ENCODE results near the gene ARL14. TPM values are rescaled to one million over a fixed set of nuclear protein-coding genes. Genes with fewer than 3 reads are reported as not detected.
A peak's percentile ranks its signal among the peaks of the same experiment; 100 is the strongest.

ARL14 gene
- total and polyA plus RNA-seq, 12 donors: not detected

DNA sequence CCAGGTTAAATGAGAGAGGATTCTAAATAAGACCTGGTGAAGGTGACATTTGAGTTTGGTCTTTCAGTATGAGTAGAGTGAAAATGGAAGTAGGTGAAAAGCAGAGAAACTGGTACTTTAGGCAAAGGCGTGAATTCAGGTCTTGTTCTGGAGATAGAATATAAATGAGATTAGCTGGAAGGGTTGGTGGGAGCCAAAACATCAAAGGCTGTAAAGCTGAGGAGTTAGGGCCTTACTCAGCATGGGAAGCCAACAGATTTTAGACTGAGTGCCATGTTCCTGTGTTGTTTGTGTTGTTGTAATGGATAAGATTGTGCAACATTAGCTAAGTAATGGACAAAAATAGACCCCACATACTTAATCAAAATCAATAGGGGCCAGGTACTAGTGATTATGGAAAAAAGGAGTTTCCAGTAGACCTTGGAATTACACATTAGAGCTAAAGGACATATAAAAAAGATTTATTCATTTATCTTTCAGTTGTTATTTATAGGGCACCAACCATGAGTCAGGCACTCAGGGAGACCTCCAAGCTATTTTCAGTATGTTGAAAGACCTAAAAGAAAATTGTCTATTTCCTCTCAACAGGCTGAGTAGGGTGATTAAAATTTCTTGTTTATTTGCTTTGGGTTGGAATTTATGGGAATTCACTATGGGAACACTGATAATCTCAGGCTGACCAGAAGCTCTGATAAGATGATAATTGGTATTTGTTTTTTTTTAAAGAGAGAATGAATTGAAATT is 20.8 kb downstream of the ARL14 start:
- Histone ChIP-seq H3K27ac (peak overlapping the region in 6 of 10 donors; percentile 5 to 37 (median 19)), H3K36me3 (no peaks in the 10 kb centered on the region), H3K27me3 (no peaks in the 10 kb centered on the region), H3K4me3 (no peak overlapping the region), H3K9me3 (no peaks in the 10 kb centered on the region), H3K4me1 (peaks cover 0 to 17% (median 9%) of the 10 kb centered on the region in 9 donors)
- intact Hi-C loops (cut with DNase I): no loop called here
- ATAC-seq: peak in 5 of 8 donors; percentile 50 to 80 (median 68)
- TF ChIP-seq, protein P1, sequence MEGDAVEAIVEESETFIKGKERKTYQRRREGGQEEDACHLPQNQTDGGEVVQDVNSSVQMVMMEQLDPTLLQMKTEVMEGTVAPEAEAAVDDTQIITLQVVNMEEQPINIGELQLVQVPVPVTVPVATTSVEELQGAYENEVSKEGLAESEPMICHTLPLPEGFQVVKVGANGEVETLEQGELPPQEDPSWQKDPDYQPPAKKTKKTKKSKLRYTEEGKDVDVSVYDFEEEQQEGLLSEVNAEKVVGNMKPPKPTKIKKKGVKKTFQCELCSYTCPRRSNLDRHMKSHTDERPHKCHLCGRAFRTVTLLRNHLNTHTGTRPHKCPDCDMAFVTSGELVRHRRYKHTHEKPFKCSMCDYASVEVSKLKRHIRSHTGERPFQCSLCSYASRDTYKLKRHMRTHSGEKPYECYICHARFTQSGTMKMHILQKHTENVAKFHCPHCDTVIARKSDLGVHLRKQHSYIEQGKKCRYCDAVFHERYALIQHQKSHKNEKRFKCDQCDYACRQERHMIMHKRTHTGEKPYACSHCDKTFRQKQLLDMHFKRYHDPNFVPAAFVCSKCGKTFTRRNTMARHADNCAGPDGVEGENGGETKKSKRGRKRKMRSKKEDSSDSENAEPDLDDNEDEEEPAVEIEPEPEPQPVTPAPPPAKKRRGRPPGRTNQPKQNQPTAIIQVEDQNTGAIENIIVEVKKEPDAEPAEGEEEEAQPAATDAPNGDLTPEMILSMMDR (IDR thresholded peaks at IDR 0.05): no peak
- 88 to 98% methylated on average over 1 of the region's 1 CpG for WGBS, 2 donors
- no peak for DNase-seq

DNA sequence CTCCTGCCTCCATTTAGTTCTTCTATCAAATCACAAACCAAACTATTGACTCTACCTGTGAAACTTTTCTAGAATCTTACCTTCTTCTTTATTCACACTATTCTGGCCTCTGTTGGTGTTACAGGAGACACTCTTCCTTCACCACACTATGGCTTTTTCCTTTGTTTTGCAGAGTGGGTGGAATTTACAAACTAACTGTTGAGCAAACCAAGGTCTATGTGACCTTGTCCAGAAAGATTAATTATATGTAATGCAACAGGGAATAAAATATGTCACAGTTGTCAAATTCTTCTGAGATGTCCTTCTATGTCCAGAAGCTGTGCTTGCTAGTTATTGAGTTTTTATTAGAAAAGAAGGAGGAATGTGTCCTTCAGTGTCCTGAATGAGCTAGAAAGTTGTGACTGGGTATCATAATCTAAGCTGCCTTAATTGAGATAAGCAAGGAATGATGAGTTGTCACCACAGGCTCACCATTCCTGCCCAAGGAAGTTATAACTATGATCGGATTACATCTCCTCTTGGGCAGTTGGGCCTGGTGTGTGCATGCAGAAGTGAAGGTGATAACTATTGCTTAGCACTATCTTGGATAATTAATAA is 21.7 kb downstream of the ARL14 start:
- 66 to 76% methylated on average over 1 of the region's 1 CpG for WGBS, 2 donors
- Histone ChIP-seq H3K9me3 (no peaks in the 10 kb centered on the region), H3K27ac (peak overlapping the region in 4 of 10 donors; percentile 5 to 37 (median 10)), H3K4me3 (no peak overlapping the region), H3K27me3 (no peaks in the 10 kb centered on the region), H3K36me3 (no peaks in the 10 kb centered on the region), H3K4me1 (peaks cover 0 to 17% (median 9%) of the 10 kb centered on the region in 9 donors)
- DNase-seq (no peak), ATAC-seq (no peak)
- TF ChIP-seq, protein P1 (IDR thresholded peaks at IDR 0.05): no peak
- intact Hi-C loops (cut with DNase I): no loop called here

DNA sequence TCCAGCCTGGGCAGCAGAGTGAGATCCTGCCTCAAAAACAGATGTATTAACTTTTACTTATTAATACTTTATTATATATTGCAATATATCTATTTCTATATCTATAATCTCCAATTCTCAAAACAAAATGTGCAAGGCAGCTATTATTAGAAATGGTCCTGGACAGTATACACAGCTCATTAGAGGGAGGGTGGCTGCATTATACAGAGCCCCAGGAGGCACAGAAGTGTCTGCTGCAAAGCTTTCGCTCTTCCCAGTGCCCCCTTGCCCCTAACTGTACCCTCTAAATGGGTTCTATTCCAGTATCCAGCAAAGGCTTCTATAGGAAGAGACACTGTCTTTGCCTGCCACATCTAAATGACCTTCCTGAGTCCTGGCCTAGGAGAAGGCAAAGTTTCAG is 24.5 kb downstream of the ARL14 start:
- peak in 2 of 8 donors; percentile 27 to 61 for ATAC-seq
- H3K4me3 ChIP-seq: no peak overlapping the region

DNA sequence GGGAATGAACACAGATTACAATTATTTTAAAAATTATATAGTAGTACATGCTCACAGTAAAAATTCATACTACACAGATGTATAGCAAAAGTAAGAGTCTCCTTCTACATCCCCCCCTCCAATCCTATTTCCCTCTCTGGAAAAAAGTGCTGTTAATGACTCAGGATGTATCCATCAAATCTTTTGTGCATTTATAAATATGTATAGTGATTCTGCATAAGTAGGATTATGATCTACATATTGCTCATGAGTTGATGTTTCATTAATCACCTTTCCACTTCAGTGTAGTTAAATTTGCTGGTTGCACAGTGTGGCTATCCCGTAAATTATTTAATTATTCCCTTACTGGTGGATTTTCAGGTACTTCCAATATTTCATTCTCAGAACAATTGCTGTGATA is 25.3 kb downstream of the ARL14 start:
- intact Hi-C loops (cut with DNase I): loop anchor here in 5 of 10 donors (5.0 to 10.0 kb wide), 2 partner anchors 55 to 723 kb away; partner anchors contain the start of gene PPM1L (in 1 of the 5)
- ATAC-seq (no peak), DNase-seq (no peak)
- no peak overlapping the region for H3K4me3 ChIP-seq
- no peaks in the 10 kb centered on the region for H3K9me3 ChIP-seq
- H3K27ac ChIP-seq: no peak overlapping the region
- H3K36me3 ChIP-seq: no peaks in the 10 kb centered on the region
- TF ChIP-seq, protein P1 (IDR thresholded peaks at IDR 0.05): no peak
- peaks cover 0 to 8% (median 0%) of the 10 kb centered on the region in 7 donors for H3K27me3 ChIP-seq
- 100% methylated on average over 1 of the region's 1 CpG for WGBS, 2 donors
- H3K4me1 ChIP-seq: peaks cover 0 to 17% (median 9%) of the 10 kb centered on the region in 9 donors

More for the DNA sequence above, 24.5 kb downstream of the ARL14 start:
- intact Hi-C loops (cut with DNase I): loop anchor here in 5 of 10 donors (5.0 to 10.0 kb wide), 2 partner anchors 56 to 723 kb away; partner anchors contain the start of gene PPM1L (in 1 of the 5)
- 81 to 90% methylated on average over 1 of the region's 1 CpG for WGBS, 2 donors
- TF ChIP-seq, protein P1 (IDR thresholded peaks at IDR 0.05): no peak
- H3K27me3 ChIP-seq: peaks cover 0 to under 1% (median 0%) of the 10 kb centered on the region in 7 donors
- no peak for DNase-seq
- no peak overlapping the region for H3K27ac ChIP-seq
- H3K4me1 ChIP-seq: peaks cover 0 to 17% (median 9%) of the 10 kb centered on the region in 9 donors
- no peaks in the 10 kb centered on the region for H3K36me3 ChIP-seq
- no peaks in the 10 kb centered on the region for H3K9me3 ChIP-seq

All from heart right ventricle (tissue), 16 donors.